Nephron progenitor cell (in vitro differentiated cells): ENCODE results near the gene ECM1.
A peak's percentile ranks its signal among the peaks of the same experiment; 100 is the strongest.

Experiments used
- DNase-seq: peaks from one replicate; pipeline ENCODE4 v3.0.0; 2021
- H3K27ac Mint-ChIP-seq: 2 replicates; pipeline ENCODE4 v1.8.0; 2021; ENCODE audit warnings: mild to moderate bottlenecking, moderate library complexity, mixed read lengths
- H3K27me3 Mint-ChIP-seq: 2 replicates; pipeline ENCODE4 v1.8.0; 2021; ENCODE audit warnings: mild to moderate bottlenecking, low read depth, mixed read lengths; ENCODE audit not compliant: poor library complexity
- H3K36me3 Mint-ChIP-seq: 2 replicates; pipeline ENCODE4 v1.8.0; 2021; ENCODE audit warnings: low read depth, mixed read lengths
- H3K4me1 Mint-ChIP-seq: 2 replicates; pipeline ENCODE4 v1.8.0; 2021; ENCODE audit warnings: mixed read lengths
- H3K4me3 Mint-ChIP-seq: 2 replicates; pipeline ENCODE4 v1.8.0; 2021; ENCODE audit warnings: mild to moderate bottlenecking, moderate library complexity, mixed read lengths
- H3K9me3 Mint-ChIP-seq: 2 replicates; pipeline ENCODE4 v1.8.0; 2021; ENCODE audit warnings: mild to moderate bottlenecking, moderate library complexity, mixed read lengths
- TF ChIP-seq, protein P1 (sequence below): fragments of 200-600 bp; sonication (generic); IDR thresholded peaks from 2 replicates; pipeline ENCODE4 v1.5.0; 2021; ENCODE audit warnings: antibody characterized with exemption

The ECM1 gene

DNA sequence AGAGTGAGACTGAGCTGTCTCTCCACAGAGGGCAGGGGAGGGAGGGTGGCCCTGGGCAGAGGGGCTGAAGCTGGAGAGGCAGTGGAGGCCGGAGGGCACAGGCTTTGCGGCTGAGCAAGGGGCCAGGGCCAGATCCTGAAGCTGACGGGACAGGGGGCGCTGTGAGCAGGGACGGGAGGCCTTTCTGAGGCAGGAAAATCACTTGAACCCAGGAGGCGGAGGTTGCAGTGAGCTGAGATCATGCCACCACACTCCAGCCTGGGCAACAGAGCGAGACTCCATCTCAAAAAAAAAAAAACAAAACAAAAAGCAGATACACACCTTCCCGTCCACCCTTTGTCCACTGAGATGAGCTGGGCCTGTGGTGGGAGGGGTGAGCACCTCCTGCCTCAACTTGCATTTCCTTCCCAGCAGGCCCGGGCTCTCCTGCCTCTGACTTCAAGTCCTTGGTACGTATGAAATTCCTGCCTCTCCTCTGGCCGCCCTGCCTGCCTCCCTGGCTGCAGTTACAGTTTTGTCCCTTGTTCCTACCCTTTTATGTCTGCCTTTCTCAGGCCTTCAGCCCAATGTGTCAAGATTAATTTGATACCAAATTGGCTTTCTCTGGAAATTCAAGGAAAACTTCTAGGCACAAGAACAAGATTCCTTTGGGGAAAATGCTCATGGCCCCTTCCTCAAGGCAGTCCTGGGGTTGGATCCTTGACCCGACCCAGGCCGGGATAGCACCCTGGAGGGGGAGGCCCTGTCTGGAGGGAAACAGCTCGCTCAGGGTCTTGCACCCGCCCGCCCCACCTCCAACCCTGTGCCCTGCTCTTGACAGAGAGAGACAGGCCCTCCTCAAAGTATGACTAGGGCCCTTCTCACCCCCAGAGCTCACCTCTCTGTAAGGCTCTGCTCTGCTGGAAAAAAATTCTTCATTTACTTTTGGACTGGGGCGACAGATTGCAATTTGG is 30.1 kb downstream of the ECM1 start:
- H3K9me3 Mint-ChIP-seq = no peaks in the 10 kb centered on the region
- H3K36me3 Mint-ChIP-seq = no peaks in the 10 kb centered on the region
- H3K27ac Mint-ChIP-seq = peak overlapping the region; percentile 83
- TF ChIP-seq, protein P1, sequence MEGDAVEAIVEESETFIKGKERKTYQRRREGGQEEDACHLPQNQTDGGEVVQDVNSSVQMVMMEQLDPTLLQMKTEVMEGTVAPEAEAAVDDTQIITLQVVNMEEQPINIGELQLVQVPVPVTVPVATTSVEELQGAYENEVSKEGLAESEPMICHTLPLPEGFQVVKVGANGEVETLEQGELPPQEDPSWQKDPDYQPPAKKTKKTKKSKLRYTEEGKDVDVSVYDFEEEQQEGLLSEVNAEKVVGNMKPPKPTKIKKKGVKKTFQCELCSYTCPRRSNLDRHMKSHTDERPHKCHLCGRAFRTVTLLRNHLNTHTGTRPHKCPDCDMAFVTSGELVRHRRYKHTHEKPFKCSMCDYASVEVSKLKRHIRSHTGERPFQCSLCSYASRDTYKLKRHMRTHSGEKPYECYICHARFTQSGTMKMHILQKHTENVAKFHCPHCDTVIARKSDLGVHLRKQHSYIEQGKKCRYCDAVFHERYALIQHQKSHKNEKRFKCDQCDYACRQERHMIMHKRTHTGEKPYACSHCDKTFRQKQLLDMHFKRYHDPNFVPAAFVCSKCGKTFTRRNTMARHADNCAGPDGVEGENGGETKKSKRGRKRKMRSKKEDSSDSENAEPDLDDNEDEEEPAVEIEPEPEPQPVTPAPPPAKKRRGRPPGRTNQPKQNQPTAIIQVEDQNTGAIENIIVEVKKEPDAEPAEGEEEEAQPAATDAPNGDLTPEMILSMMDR = no peak
- peaks cover 24% of the 10 kb centered on the region for H3K4me1 Mint-ChIP-seq
- H3K27me3 Mint-ChIP-seq = peaks cover 5% of the 10 kb centered on the region
- no peak for DNase-seq
- no peak overlapping the region for H3K4me3 Mint-ChIP-seq

DNA sequence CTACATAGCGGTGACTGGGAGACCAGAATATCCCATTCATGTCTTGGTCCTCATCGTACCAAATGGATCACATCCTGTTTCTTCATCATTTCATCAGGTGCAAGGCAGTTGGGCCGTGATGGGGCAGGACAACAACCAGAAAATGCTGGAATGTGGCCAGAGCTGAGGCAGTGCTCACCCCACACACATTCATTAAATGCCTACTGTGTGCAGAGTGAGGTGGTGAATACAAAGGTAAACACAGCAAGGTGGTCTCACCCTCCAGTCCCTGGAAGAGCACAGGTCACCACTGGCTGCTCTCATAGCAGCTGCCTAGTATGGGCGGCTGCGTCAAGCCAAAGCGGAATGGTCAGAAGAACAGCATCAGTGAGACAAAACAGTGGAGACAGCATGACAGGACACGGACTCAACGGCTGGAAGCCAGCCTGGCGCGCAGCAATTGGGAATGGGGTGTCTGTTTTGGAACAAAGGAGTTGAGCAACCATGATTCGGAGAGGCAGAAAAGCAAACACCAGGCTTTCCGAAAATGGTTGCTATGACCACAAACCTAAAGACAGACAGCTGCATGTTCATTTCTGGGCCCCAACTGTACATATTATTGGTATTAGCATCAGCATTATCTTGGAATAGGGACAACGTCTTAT is 35.7 kb downstream of the ECM1 start:
- no peaks in the 10 kb centered on the region for H3K36me3 Mint-ChIP-seq
- TF ChIP-seq, protein P1 = no peak
- peaks cover 25% of the 10 kb centered on the region for H3K4me1 Mint-ChIP-seq
- H3K27me3 Mint-ChIP-seq = peaks cover 14% of the 10 kb centered on the region
- DNase-seq = no peak
- no peak overlapping the region for H3K4me3 Mint-ChIP-seq
- H3K27ac Mint-ChIP-seq = no peak overlapping the region
- H3K9me3 Mint-ChIP-seq = no peaks in the 10 kb centered on the region

DNA sequence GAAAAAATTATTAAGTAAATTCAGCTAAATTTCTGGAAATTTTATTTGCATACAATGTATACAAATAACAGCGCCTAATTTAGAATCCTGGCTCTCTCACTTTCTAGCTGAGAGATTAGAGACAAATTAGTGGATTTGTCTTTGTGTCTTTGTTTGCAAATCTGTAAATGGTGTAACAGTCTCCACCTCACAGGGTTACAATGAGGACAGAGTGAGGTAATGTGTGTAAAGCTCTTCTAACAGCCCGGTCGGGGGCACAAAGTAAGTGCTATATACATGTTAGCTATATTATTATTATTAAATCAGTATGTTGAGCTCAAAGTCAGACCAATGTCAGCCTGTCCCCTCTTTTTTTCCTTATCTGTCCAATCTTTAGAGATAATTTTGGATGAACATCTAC is 36.3 kb downstream of the ECM1 start:
- no peaks in the 10 kb centered on the region for H3K36me3 Mint-ChIP-seq
- TF ChIP-seq, protein P1 = no peak
- H3K27ac Mint-ChIP-seq = no peak overlapping the region
- DNase-seq = no peak
- H3K9me3 Mint-ChIP-seq = no peaks in the 10 kb centered on the region
- peaks cover 20% of the 10 kb centered on the region for H3K4me1 Mint-ChIP-seq
- H3K4me3 Mint-ChIP-seq = no peak overlapping the region
- H3K27me3 Mint-ChIP-seq = peaks cover 16% of the 10 kb centered on the region

DNA sequence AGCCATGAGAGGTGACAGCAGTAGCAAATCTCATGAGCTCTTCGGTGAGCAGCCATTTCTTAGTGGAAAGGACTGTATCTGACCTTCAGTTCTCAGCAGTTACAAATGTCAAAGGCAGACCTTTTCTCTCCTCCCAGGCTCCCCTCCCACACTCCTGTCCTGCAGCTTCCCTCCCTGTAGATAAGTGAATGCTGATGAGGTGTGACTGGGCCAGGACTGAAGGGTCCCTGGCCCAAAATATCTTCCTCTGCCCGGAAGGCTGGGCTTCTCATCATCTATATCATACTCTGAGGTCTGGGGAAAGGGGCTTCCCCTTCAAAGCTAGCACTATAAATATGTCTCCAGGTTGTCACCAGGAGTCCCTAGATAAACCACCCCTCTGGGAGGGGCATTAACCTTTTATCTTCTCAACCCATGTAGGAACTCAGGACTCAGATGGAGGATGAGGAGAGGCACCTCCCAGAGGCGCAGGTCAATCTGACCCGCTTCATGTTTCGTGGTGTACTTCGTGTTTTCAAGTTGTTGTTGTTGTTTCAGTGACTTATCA is 37.6 kb downstream of the ECM1 start:
- Mint-ChIP-seq H3K36me3 (no peaks in the 10 kb centered on the region), H3K27me3 (peaks cover 19% of the 10 kb centered on the region), H3K4me1 (peaks cover 30% of the 10 kb centered on the region), H3K4me3 (no peak overlapping the region), H3K27ac (peak overlapping the region; percentile 94), H3K9me3 (no peaks in the 10 kb centered on the region)
- no peak for DNase-seq
- TF ChIP-seq, protein P1 = no peak

DNA sequence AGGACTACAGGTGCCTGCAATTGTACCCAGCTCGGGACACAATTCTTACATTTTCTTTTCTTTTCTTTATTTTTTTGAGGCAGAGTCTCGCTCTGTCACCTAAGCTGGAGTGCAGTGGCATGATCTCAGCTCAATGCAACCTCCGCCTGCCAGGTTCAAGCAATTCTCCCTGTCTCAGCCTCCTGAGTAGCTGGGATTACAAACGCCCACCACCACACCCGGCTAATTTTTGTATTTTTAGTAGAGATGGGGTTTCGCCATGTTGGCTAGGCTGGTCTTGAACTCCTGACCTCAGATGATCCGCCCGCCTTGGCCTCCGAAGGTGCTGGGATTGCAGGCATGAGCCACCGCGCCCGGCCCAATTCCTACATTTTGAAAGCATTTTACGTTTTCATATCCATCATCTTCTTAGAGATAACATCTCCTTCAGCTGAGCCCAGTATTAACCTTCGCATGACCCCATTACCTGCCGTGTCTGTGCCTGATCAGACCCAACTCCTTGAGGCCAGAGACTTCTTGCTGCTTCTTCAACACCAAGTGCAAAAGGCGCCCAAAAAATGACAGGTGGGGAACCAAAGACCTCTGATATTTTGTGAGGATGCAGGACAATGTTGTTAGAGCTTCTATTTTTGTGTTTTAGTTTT is 38.5 kb downstream of the ECM1 start:
- no peak overlapping the region for H3K27ac Mint-ChIP-seq
- no peak overlapping the region for H3K4me3 Mint-ChIP-seq
- peaks cover 38% of the 10 kb centered on the region for H3K4me1 Mint-ChIP-seq
- TF ChIP-seq, protein P1 = no peak
- no peaks in the 10 kb centered on the region for H3K36me3 Mint-ChIP-seq
- peaks cover 25% of the 10 kb centered on the region for H3K27me3 Mint-ChIP-seq
- no peaks in the 10 kb centered on the region for H3K9me3 Mint-ChIP-seq
- DNase-seq = no peak
